IMR-90 (cell line): Measurements from ENCODE around the gene CDY1B. TPM values are rescaled to one million over a fixed set of nuclear protein-coding genes. Genes with fewer than 3 reads are reported as not detected.
"Not testable (repeated sequence)": the region's sequence is repeated elsewhere in the genome, so short reads cannot be mapped to it uniquely, and the experiment has no call there.

Source experiments
- ATAC-seq: fragments of 200-7000 bp; cut with Tn5 transposase; 2 replicates; pipeline ENCODE4 v1.9.1; 2020; ENCODE audit warnings: low read depth, mild to moderate bottlenecking, moderate library complexity
- Bru-seq: library from RNA; stranded (reverse); fragments of 400-500 nt; gene quantifications from one replicate; lab custom pipeline; 2021; lab: Mats Ljungman, UMichigan
- BruChase-seq, 2 experiments: library from RNA; stranded (reverse); fragments of 400-500 nt; gene quantifications; one replicate each; lab custom pipeline; 2021; lab: Mats Ljungman, UMichigan
- BruUV-seq: library from RNA; stranded (reverse); fragments of 400-500 nt; replicated peaks from 2 replicates; lab custom pipeline; 2021; lab: Mats Ljungman, UMichigan
- CTCF ChIA-PET: fragments of 300-600 bp; formaldehyde crosslinking; extraction: SDS; loops from one replicate; lab custom pipeline; 2021; ENCODE audit warnings: antibody characterized with exemption; lab: Yijun Ruan, JAX
- POLR2A ChIA-PET: fragments of 300-600 bp; sonication (Branson Sonifier 250); formaldehyde crosslinking; loops from one replicate; lab custom pipeline; 2022; ENCODE audit warnings: antibody characterized with exemption; ENCODE audit not compliant: unreplicated experiment; lab: Charles Lee
- DNase-seq: peaks from one replicate; pipeline ENCODE4 v3.0.0; 2013
- H2AFZ ChIP-seq: replicated peaks from 2 replicates; pipeline ENCODE3; 2013; ENCODE audit warnings: low read length, mild to moderate bottlenecking; ENCODE audit not compliant: poor library complexity
- H2AK5ac ChIP-seq: 2 replicates; pipeline ENCODE4 v1.6.1; 2013; ENCODE audit warnings: low read depth, low read length, inconsistent platforms
- H2AK9ac ChIP-seq: replicated peaks from 2 replicates; pipeline ENCODE3; 2013; ENCODE audit warnings: mild to moderate bottlenecking, low read depth, low read length, moderate library complexity; ENCODE audit not compliant: poor library complexity
- H2BK120ac ChIP-seq: 2 replicates; pipeline ENCODE4 v1.6.1; 2013; ENCODE audit warnings: low read depth, low read length, inconsistent platforms
- H2BK15ac ChIP-seq: 3 replicates; pipeline ENCODE4 v1.6.1; 2013; ENCODE audit warnings: low read depth, low read length, inconsistent platforms
- H2BK20ac ChIP-seq: 2 replicates; pipeline ENCODE4 v1.6.1; 2013; ENCODE audit warnings: low read depth, mild to moderate bottlenecking, inconsistent platforms, low read length, moderate library complexity
- H2BK5ac ChIP-seq: 2 replicates; pipeline ENCODE4 v1.6.1; 2013; ENCODE audit warnings: mild to moderate bottlenecking, low read depth, low read length, inconsistent platforms; ENCODE audit not compliant: poor library complexity, severe bottlenecking
- H3K14ac ChIP-seq: replicated peaks from 2 replicates; pipeline ENCODE4 v1.6.1; 2013; ENCODE audit warnings: low read depth, low read length, inconsistent platforms
- H3K18ac ChIP-seq: 2 replicates; pipeline ENCODE4 v1.6.1; 2013; ENCODE audit warnings: low read depth, low read length, control low read depth
- H3K23ac ChIP-seq: 2 replicates; pipeline ENCODE4 v1.6.1; 2013; ENCODE audit warnings: low read depth, low read length, inconsistent platforms
- H3K27ac ChIP-seq: 2 replicates; pipeline ENCODE4 v1.5.1; 2013; ENCODE audit warnings: mild to moderate bottlenecking, control low read depth, low read length; ENCODE audit not compliant: insufficient read depth
- H3K27me3 ChIP-seq: 2 replicates; pipeline ENCODE4 v1.6.1; 2013; ENCODE audit warnings: low read length; ENCODE audit not compliant: control insufficient read depth, insufficient read depth
- H3K36me3 ChIP-seq: 2 replicates; pipeline ENCODE4 v1.6.1; 2013; ENCODE audit warnings: low read length, mixed read lengths; ENCODE audit not compliant: control insufficient read depth, insufficient read depth
- H3K4ac ChIP-seq: 2 replicates; pipeline ENCODE4 v1.6.1; 2013; ENCODE audit warnings: low read depth, low read length, inconsistent platforms
- H3K4me1 ChIP-seq: 2 replicates; pipeline ENCODE4 v1.6.1; 2013; ENCODE audit warnings: low read length, mixed read lengths; ENCODE audit not compliant: control insufficient read depth, insufficient read depth
- H3K4me2 ChIP-seq: 2 replicates; pipeline ENCODE4 v1.6.1; 2013; ENCODE audit warnings: low read depth, mild to moderate bottlenecking, control low read depth, low read length, moderate library complexity
- H3K4me3 ChIP-seq: 2 replicates; pipeline ENCODE4 v1.5.1; 2013; ENCODE audit warnings: low read depth, mild to moderate bottlenecking, control low read depth, low read length, moderate library complexity; ENCODE audit not compliant: insufficient read depth
- H3K56ac ChIP-seq: 2 replicates; pipeline ENCODE4 v1.6.1; 2013; ENCODE audit warnings: low read length, inconsistent platforms; ENCODE audit not compliant: insufficient read depth; ENCODE audit errors: extremely low read depth
- H3K79me1 ChIP-seq, 2 experiments: 2 replicates each; pipeline ENCODE4 v1.6.1; 2013; ENCODE audit warnings: low read length in 2 of 2, inconsistent platforms in 1 of 2, low read depth in 1 of 2
- H3K9ac ChIP-seq: 2 replicates; pipeline ENCODE4 v1.6.1; 2013; ENCODE audit warnings: low read depth, low read length, control low read depth
- H3K9me1 ChIP-seq: 2 replicates; pipeline ENCODE4 v1.6.1; 2013; ENCODE audit warnings: low read length, inconsistent platforms; ENCODE audit not compliant: insufficient read depth
- H3K9me3 ChIP-seq: 2 replicates; pipeline ENCODE4 v1.6.1; 2013; ENCODE audit warnings: low read length; ENCODE audit not compliant: control insufficient read depth, insufficient read depth
- H4K20me1 ChIP-seq: 2 replicates; pipeline ENCODE4 v1.6.1; 2013; ENCODE audit warnings: low read length, inconsistent platforms; ENCODE audit not compliant: insufficient read depth
- H4K5ac ChIP-seq: 2 replicates; pipeline ENCODE4 v1.6.1; 2013; ENCODE audit warnings: mild to moderate bottlenecking, low read depth, low read length, control low read depth
- H4K8ac ChIP-seq, 2 experiments: 2 replicates each; pipeline ENCODE4 v1.6.1; 2013; ENCODE audit warnings: low read depth in 2 of 2, low read length in 2 of 2, control low read depth in 1 of 2, inconsistent platforms in 1 of 2
- H4K91ac ChIP-seq: 2 replicates; pipeline ENCODE4 v1.6.1; 2013; ENCODE audit warnings: low read depth, low read length, inconsistent platforms; ENCODE audit not compliant: insufficient read depth
- WGBS, 2 experiments: methylation state at CpG; one replicate each; pipeline versions ENCODE4 v1.1.5 to v1.1.7; 2013; ENCODE audit warnings: missing lambda C conversion rate in 2 of 2; ENCODE audit not compliant: insufficient read length in 1 of 2; ENCODE audit errors: extremely low coverage in 2 of 2; 5-methylcytosine and 5-hydroxymethylcytosine counted together
- dilution Hi-C: fragments of 300-500 bp; cut with HindIII; formaldehyde crosslinking; loops from one replicate; pipeline ENCODE4 v1.14.3; 2018; ENCODE audit warnings: low sequenced_read_pairs; ENCODE audit not compliant: unreplicated experiment
- in situ Hi-C: fragments of 300-500 bp; cut with MboI; formaldehyde crosslinking; loops from 3 replicates; pipeline ENCODE4 v1.14.3; 2019; ENCODE audit warnings: low sequenced_read_pairs, inconsistent platforms, mixed read lengths
- intact Hi-C: fragments of 100-400 bp; cut with micrococcal nuclease; formaldehyde crosslinking; loops from 2 replicates; pipeline ENCODE4 v1.10.0; 2022
- long read RNA-seq: library from polyadenylated mRNA; unstranded; transcript quantifications from one replicate; pipeline ENCODE4 v2.0.0, GENCODE V29; 2021; ENCODE audit not compliant: unreplicated experiment
- polyA plus RNA-seq, 3 experiments: library from polyadenylated mRNA; depleted of rRNA; stranded (reverse); fragments of >200 nt; gene quantifications; 2 replicates each; pipeline ENCODE4 v1.2.3, GENCODE V29; 2012; ENCODE audit warnings: low replicate concordance in 1 of 3
- total RNA-seq: library from RNA; depleted of rRNA; stranded (reverse); fragments of >200 nt; gene quantifications from 2 replicates; pipeline ENCODE4 v1.2.3, GENCODE V29; 2012; rRNA removed

Gene CDY1B
- total RNA-seq (not detected in 2 replicates), polyA plus RNA-seq (2012; rRNA removed) (not detected in 2 replicates), Bru-seq, nascent RNA (not detected), BruChase-seq, experiment 1, labeled RNA remaining after a 6-hour chase (not detected), BruChase-seq, experiment 2, labeled RNA remaining after a 2-hour chase (not detected)
- polyA plus RNA-seq (2012; cell fraction: cytosol; rRNA removed) = not detected in 2 replicates
- polyA plus RNA-seq (2012; cell fraction: nucleus; rRNA removed; ENCODE audit: low replicate concordance) = not detected in 2 replicates
- long read RNA-seq = 0 reads

GRCh38 chrY:24047919-24048318 is at the start of gene CDY1B:
TSS of gene CDY1B (minus strand) at chrY:24048019. CDS start at chrY:24047688, 331 bp downstream.
- H3K79me1 ChIP-seq, H3K36me3 ChIP-seq, H2BK5ac ChIP-seq, H3K9me3 ChIP-seq, H3K56ac ChIP-seq, H2BK15ac ChIP-seq, CTCF ChIA-PET, H3K4ac ChIP-seq, H2BK120ac ChIP-seq, DNase-seq, H4K91ac ChIP-seq, ATAC-seq, H3K4me3 ChIP-seq, H4K20me1 ChIP-seq, H4K5ac ChIP-seq, H3K9me1 ChIP-seq, dilution Hi-C loops, H3K27ac ChIP-seq, H3K23ac ChIP-seq, POLR2A ChIA-PET, H4K8ac ChIP-seq, H2AFZ ChIP-seq, in situ Hi-C loops, intact Hi-C loops, H2AK9ac ChIP-seq, H3K4me2 ChIP-seq, H3K27me3 ChIP-seq, H3K9ac ChIP-seq, H2BK20ac ChIP-seq, H2AK5ac ChIP-seq, BruUV-seq, H3K18ac ChIP-seq, H3K4me1 ChIP-seq, H3K14ac ChIP-seq: not testable (repeated sequence)
- WGBS, 2 experiments = no CpG with 5 or more reads among the region's 2 CpGs

GRCh38 chrY:24049525-24049924 is 1.7 kb upstream of the CDY1B start:
- POLR2A ChIA-PET = not testable (repeated sequence)

More at GRCh38 chrY:24049525-24049924, 1.7 kb upstream of the CDY1B start:
- CTCF ChIA-PET, BruUV-seq, H2BK15ac ChIP-seq, H3K27ac ChIP-seq, H3K4me2 ChIP-seq, H3K23ac ChIP-seq, in situ Hi-C loops, H2BK20ac ChIP-seq, H3K18ac ChIP-seq, H3K4me1 ChIP-seq, intact Hi-C loops, dilution Hi-C loops, H4K20me1 ChIP-seq, H3K9me3 ChIP-seq, DNase-seq, H2AFZ ChIP-seq, H3K9me1 ChIP-seq, H3K9ac ChIP-seq, H3K4me3 ChIP-seq, H4K91ac ChIP-seq, H3K36me3 ChIP-seq, H4K8ac ChIP-seq, H3K56ac ChIP-seq, H3K27me3 ChIP-seq, H2AK5ac ChIP-seq, H3K14ac ChIP-seq, ATAC-seq, H2BK120ac ChIP-seq, H2AK9ac ChIP-seq, H4K5ac ChIP-seq, H3K79me1 ChIP-seq, H3K4ac ChIP-seq, H2BK5ac ChIP-seq: not testable (repeated sequence)
